GM12892 (cell line): ENCODE results near the gene PPM1L.
A peak's percentile ranks its signal among the peaks of the same experiment; 100 is the strongest.

Experiments
- DNase-seq: peaks from one replicate; pipeline ENCODE4 v3.0.0; 2011; ENCODE audit not compliant: insufficient read length
- FAIRE-seq: peaks from 2 replicates; lab custom pipeline; 2011; peaks lifted over from hg19 to GRCh38; lab: Jason Lieb, UNC
- POLR2A ChIP-seq: IDR thresholded peaks from 2 replicates; pipeline ENCODE4 v1.6.1; 2011; ENCODE audit warnings: low read depth, low read length, control low read depth
- POLR2AphosphoS5 ChIP-seq: IDR thresholded peaks from 2 replicates; pipeline ENCODE4 v1.6.1; 2011; ENCODE audit warnings: low read depth, low read length, control low read depth
- TAF1 ChIP-seq: IDR thresholded peaks from 2 replicates; pipeline ENCODE4 v1.6.1; 2011; ENCODE audit warnings: low read depth, mild to moderate bottlenecking, control low read depth, low read length, borderline replicate concordance

The PPM1L gene

DNA sequence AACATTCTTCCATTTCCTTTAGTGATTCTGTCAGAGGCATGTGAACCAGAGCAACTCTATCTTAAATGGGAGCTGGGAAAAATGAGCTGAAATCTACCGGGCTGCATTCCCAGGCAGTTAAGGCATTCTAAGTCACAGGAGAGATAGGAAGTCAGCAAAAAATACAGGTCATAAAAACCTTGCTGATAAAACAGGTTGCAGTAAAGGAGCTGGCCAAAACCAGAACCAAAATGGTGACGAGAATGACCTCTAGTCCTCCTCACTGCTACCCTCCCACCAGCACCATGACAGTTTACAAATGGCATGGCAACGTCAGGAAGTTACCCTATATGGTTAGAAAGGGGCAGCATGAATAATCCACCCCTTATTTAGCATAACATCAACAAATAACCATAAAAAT is 282.7 kb downstream of the PPM1L start:
- DNase-seq, result no peak
- FAIRE-seq, result no peak
- TF ChIP-seq POLR2AphosphoS5, result no peak
- TF ChIP-seq POLR2A, result no peak
- TF ChIP-seq TAF1, result no peak

- DNase-seq, result peak; percentile 7
- TF ChIP-seq TAF1 (no peak), POLR2AphosphoS5 (no peak), POLR2A (no peak)
- FAIRE-seq, result no peak
Observed at GRCh38 chr3:161042023-161042501, 286.0 kb downstream of the PPM1L start.

DNA sequence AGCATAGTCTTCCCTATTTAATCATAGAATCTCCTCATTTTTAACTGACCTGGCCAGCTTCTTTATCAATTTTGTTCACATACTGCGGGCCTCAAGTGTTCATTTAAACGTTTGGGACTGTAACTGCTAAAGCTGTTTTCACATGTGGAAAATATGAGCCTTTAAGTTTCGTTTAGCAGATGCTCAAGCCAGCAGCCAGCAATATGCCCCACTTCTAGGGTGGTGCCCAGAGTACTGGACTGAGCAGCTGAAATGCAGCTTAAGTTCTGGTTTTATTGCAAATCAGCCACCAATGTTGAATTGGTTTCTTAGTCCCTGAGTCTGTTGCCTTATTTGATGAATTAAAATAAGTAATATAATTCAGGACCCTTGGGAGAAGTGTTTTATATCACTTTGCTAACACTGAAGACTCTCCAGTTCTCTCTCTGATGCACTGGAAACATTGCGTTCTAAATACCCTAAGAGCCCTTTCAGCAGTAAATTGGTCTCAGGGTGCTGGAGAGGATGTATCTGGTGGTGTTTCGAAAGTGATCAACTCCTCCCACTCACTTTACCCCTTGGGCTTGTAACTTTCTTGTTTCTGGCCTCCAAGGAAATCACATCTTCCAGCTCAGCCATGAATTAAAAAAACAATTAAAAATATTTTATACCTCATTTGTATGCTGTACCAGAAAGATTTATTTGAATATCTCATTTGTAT is 287.5 kb downstream of the PPM1L start:
- FAIRE-seq, result no peak
- peak; percentile 12 for DNase-seq
- TF ChIP-seq POLR2A (no peak), POLR2AphosphoS5 (no peak), TAF1 (no peak)

DNA sequence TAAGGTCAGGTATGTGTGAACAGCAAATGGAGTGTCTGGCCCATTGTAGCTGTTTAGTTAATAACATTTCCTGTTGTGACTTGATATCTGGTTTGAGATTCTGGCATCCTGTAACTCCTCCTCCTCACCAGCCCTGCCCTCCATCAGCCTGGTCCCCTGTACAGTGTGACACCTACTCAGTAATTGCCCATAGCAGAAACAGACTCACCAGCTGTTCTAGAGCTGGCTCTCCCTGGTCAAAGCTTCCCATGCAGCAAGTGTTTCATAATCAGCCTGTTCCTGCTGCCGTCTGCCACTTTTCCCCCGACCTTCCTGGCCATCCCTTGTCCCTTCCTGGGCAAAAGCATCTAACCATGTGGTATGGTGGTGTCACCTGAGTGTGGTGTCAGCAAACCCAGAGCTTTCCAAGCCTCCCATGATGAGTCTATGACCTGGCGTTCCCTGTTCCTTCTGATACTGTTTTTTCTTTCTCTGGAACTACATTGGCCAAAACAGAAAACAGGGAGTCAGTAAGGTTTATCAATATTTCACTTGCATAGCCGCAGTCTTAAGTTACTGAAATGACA is 293.7 kb downstream of the PPM1L start:
- FAIRE-seq (no peak), DNase-seq (no peak)
- TF ChIP-seq TAF1 (no peak), POLR2A (no peak), POLR2AphosphoS5 (no peak)

DNA sequence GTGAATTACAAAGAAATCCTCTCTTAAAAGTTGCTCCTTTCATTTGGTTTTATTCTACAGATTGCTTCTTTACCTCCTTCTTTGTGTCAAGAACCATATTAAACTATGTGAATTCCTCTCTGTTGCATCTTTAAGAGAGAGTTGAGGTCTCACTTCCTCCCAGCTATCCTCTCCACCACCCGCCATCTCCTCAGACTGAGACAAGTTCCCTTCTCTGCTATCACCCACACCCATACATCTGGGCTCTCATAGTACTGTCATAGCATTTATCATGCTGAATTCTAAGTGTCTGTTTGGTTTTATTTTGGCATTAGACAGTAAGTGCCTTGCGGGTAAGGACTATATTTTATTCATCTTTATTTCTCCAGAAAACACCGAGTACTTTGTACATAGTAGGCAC is 294.9 kb downstream of the PPM1L start:
- FAIRE-seq, result no peak
- TF ChIP-seq POLR2AphosphoS5 (no peak), TAF1 (no peak)
- DNase-seq, result no peak

GRCh38 chr3:161051856-161052255 is 295.8 kb downstream of the PPM1L start:
- no peak for FAIRE-seq
- TF ChIP-seq POLR2A, result no peak
- TF ChIP-seq POLR2AphosphoS5, result no peak
- TF ChIP-seq TAF1, result no peak
- no peak for DNase-seq

DNA sequence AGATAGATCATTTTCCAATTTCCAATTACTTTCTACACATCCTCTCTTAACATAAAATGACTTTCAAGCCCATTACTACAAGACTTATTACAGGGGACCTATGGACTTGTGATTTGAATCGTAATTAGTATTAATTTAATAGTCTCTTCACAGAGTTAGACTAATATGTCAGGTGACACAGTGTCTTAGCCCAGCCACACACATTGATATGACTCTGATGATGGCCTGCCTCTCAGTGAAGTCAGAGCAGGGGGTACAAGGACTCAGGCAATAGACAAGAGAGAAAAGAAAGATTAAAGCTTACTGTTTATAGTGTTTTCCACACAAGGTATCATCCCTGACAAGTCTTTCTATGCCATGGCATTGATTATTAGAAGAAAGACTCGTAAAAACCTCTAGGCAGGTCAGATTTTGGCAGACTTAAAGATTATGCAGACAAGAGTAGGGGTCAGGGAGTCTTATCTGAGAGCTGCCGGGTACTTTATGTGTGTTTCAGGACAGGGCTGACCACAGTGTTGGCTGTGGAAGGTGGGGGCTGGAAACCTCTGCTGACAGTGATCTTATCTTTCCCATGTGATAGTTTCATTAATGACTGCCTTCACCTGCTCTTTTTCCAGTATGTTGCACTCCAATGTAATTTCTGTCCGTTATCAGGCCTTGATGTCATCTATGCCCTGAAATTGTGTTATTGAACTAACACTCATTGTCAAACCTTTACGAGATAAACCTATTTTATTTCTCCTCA is 299.0 kb downstream of the PPM1L start:
- no peak for DNase-seq
- TF ChIP-seq POLR2AphosphoS5, result no peak
- no peak for TF ChIP-seq TAF1
- no peak for TF ChIP-seq POLR2A
- no peak for FAIRE-seq

GRCh38 chr3:161064413-161064812 is 308.4 kb downstream of the PPM1L start:
- DNase-seq (no peak), FAIRE-seq (no peak)
- TF ChIP-seq POLR2AphosphoS5 (no peak), POLR2A (no peak), TAF1 (no peak)

GRCh38 chr3:161066930-161067329 is 310.9 kb downstream of the PPM1L start:
- FAIRE-seq, result no peak
- no peak for DNase-seq
- no peak for TF ChIP-seq POLR2AphosphoS5

DNA sequence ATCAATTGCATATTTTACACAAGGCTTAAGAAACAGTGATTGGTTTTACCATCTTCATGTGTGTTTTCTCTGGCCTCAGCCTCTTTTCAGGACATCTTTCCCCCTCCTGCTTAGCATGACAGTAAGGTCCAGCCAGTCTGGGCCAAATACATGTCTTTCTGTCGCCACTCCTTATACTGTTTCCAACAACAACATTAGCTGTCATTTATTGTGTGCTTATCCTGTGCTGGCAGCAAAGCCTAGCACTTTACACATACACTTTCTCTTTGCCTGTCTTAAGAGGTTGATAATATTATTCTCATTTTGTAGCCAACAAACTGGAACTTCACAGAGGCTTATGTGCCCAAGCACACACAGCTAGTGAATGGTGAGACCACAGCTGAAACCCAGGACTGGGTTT is 311.3 kb downstream of the PPM1L start:
- TF ChIP-seq POLR2A, result no peak
- TF ChIP-seq POLR2AphosphoS5, result no peak
- TF ChIP-seq TAF1, result no peak
- peak; percentile 61 for FAIRE-seq
- DNase-seq, result no peak

DNA sequence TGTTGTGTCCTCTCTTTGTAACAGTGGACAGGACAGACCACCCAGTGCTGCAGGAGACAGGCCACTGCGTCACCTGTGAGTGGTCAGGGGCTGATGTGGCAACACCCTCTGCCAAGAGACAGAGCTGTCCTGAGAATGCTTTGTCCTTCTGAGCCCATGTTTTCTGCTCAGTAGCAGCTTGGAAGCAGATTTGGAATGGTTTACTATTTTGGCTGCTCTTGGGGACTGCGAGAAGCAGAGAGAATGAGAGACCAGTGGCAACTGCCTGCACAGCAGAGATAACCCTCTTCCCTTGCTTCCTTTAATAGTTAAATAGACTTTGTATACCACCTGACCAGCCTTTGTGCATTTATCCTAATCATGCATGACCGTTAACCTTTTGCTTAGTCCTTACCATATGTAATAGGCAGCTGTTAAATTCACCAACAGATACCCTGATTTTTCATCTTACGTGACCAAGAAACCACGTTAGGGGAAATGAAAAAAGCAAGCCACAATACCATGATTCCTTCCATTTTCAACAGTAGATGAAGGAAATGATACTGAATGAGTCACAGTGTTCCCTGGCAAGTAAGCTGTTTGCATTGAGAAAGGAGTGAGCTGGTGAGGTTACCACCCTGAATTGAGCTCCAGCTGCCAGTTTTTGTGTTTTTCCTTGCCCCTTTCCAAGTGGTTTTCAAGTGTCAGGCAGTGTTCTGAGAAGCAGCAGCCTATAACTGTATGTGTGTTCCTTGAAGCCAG is 313.6 kb downstream of the PPM1L start:
- peak; percentile 92 for FAIRE-seq
- TF ChIP-seq TAF1, result no peak
- TF ChIP-seq POLR2AphosphoS5, result no peak
- no peak for TF ChIP-seq POLR2A
- peak; percentile 11 for DNase-seq

- DNase-seq, result no peak
- FAIRE-seq, result no peak
- no peak for TF ChIP-seq TAF1
- no peak for TF ChIP-seq POLR2A
- no peak for TF ChIP-seq POLR2AphosphoS5
Observed at GRCh38 chr3:161070252-161070930, 314.4 kb downstream of the PPM1L start.
